GM12874 (cell line): ENCODE measurements around the gene NUP98.

Experiments
- TF ChIP-seq, protein P1 (sequence below): IDR thresholded peaks from 2 replicates; pipeline ENCODE4 v1.5.1; 2011; ENCODE audit warnings: low read depth, mild to moderate bottlenecking, control low read depth, low read length, moderate library complexity; ENCODE audit not compliant: insufficient read depth

NUP98 gene

DNA sequence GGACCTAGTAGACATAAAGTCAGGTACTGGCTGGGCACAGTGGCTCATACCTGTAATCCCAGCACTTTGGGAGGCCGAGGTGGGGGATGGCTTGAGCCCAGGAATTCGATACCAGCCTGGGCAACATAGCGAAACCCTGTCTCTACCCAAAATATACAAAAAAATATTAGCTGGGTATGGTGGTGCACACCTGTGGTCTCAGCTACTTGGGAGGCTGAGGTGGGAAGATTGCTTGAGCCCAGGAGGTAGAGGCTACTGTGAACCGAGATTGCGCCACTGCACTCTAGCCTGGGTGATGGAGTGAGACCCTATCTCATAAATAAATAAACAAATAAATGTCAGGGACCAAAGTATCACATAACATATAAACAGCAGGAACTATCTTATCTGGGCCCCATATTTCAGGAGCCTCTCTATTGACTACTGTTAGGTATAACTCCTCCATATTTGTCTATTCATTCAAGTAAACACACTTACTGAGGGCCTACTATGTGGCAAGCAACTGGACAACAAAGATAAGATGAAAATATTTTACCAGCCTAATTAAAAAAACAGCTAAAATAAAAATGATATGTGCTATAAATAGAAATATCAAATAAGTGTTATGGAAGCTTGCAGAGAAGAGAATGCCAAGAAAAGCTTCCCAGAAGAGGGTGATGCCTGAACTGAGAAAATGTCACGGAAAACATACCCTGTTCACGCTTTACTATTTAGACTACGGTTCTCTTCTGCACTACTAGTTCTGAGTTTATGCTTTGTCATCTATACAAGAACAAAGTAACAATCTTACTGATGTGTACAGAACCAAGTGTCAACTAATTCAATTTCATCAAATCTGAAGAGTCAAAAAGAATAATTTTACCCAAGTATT is 2.0 kb downstream of the NUP98 start:
- TF ChIP-seq, protein P1, sequence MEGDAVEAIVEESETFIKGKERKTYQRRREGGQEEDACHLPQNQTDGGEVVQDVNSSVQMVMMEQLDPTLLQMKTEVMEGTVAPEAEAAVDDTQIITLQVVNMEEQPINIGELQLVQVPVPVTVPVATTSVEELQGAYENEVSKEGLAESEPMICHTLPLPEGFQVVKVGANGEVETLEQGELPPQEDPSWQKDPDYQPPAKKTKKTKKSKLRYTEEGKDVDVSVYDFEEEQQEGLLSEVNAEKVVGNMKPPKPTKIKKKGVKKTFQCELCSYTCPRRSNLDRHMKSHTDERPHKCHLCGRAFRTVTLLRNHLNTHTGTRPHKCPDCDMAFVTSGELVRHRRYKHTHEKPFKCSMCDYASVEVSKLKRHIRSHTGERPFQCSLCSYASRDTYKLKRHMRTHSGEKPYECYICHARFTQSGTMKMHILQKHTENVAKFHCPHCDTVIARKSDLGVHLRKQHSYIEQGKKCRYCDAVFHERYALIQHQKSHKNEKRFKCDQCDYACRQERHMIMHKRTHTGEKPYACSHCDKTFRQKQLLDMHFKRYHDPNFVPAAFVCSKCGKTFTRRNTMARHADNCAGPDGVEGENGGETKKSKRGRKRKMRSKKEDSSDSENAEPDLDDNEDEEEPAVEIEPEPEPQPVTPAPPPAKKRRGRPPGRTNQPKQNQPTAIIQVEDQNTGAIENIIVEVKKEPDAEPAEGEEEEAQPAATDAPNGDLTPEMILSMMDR: no peak

DNA sequence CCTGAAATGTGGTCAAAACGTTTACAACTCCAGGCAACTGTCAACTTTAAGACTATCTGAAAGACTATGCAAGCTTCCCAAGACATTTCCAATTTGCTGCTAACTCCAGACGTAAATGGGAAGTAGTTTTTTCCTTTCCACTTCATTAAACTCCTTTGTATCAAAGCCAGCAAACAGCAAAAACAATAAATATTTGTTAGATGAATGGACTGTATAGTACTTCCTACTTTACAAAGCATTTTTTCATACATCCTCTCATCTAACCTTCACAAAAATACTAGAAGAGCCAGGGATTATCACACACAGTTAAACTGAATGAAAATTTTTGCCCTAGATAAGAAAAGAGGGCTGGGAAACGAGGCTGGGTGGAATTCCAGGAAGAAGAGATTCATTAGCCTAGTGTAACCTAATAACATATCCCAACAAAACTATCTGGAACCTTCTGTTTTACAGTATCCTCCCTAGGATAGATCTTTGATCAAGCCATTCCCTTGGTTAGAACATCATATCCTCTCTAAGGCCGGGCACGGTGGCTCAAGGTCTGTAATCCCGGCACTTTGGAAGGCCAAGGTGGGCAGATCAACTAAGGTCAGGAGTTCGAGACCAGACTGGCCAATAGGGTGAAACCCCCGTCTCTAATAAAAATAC is 10.4 kb downstream of the NUP98 start:
- TF ChIP-seq, protein P1: no peak

DNA sequence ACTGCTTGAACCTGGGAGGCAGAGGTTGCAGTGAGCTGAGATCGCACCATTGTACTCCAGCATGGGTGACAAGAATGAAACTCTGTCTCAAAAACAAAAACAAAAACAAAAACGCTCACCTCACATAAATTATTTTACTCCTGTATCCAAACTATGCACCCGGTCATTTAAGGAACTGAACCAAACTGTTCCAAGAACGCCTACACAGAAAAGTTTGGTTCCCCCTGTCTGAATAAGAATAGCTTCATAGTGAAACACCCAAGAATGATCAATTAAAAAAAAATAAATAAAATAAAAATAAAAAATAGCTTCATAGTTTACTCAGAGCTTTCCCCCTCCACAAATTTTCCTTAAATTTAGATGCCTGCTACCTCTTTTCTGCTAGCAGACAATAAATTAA is 13.7 kb downstream of the NUP98 start:
- TF ChIP-seq, protein P1: no peak

DNA sequence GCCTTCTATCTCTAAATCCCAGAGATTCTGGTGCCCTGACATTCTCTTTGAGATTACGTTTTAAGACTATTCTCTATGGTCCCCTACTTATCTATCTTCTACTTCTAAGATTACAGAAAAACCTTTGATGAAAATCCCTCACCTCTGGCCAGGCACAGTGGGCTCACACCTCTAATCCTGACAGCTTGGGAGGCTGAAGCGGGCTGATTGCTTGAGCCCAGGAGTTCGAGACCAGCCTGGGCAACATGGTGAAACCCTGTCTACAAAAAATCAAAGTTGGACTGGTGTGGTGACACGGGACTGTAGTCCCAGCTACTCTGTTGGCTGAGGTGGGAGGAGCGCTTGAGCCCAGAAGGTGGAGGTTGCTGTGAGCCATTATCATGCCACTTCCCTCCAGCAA is 14.4 kb downstream of the NUP98 start:
- TF ChIP-seq, protein P1: no peak

DNA sequence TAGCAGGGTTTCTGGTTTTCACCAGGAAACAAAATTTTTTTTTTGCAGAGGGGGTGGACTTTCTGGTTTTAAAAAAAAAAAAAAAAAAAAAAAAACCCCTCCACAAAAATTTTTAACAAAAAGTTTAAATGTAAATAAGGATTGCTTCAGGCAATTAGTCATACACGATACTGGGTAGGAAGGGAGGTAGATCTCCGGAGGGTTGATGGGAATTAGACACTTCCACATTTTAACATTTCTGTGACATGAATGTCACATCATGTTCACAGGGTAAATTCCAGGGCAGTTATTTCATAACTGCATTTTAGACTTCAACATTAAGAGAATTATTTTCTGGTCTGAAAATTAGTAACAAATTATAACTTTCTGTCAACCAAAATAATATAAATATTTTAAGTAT is 15.9 kb downstream of the NUP98 start:
- TF ChIP-seq, protein P1: no peak

DNA sequence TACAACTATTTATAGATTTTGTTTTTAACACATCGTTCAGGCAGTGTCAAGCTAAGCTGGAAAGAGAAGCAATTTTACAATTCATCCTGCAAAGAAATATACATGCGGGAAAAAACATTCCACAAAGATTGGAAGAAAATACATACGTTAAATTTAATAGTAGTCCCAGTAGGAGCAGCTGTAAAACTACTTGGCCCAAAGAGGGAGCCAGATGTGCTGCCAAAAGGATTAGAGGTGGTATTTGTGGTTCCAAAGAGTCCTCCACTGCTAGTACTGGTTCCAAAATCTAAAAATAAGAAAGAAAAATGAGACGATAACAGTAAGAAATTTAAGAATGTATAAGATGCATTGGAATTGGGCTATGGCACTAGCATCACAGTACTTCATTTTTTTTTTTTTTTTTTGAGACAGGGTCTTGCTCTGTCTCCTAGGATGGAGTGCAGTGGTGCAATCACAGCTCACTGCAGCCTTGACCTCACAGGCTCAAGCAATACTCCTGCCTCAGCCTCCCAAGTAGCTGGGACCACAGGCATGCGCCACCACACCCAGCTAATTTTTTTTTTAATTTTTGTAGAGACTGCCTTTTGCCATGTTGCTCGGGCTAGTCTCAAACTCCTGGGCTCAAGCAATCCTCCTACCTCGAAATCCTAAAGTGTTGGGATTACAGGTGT is 21.5 kb downstream of the NUP98 start:
- TF ChIP-seq, protein P1: no peak

DNA sequence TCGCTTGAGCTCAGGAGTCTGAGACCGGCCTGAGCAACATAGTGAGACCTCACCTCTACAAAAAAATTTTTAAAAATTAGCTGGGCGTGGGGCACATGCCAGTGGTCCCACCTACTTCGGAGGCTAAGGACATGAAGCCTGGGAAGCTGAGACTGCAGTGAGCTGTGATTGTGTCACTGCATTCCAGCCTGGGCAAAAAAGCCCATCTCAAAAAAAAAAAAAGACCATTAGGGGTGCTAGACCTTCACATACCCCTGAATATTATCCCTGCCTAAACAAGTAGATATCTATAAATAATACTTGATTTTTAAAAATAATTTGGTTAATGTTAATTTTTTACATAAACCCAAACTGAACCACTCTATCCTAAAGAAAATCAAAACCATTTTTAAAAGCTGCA is 24.2 kb downstream of the NUP98 start:
- TF ChIP-seq, protein P1: no peak
